A673 (cell line): Measurements from ENCODE around the gene STK17B. TPM values are rescaled to one million over a fixed set of nuclear protein-coding genes. Genes with fewer than 3 reads are reported as not detected.

ENCODE experiments used
- BruUV-seq: library from RNA; stranded (reverse); fragments of 400-500 nt; replicated peaks from 2 replicates; lab custom pipeline; 2021; lab: Mats Ljungman, UMichigan
- CTCF ChIA-PET: fragments of 300-600 bp; sonication (Branson Sonifier 250); formaldehyde crosslinking; loops from one replicate; lab custom pipeline; 2022; ENCODE audit warnings: antibody characterized with exemption; lab: Charles Lee
- POLR2A ChIA-PET: fragments of 300-600 bp; sonication (Branson Sonifier 250); formaldehyde crosslinking; loops from one replicate; lab custom pipeline; 2022; ENCODE audit warnings: antibody characterized with exemption; ENCODE audit not compliant: low non-redundant PET; lab: Charles Lee
- DNase-seq: peaks from one replicate; pipeline ENCODE4 v3.0.0-alpha.2; 2015; ENCODE audit warnings: low spot score
- H3K27ac ChIP-seq: fragments of 200-600 bp; sonication (generic); 2 replicates; pipeline ENCODE4 v1.5.1; 2016; ENCODE audit warnings: mixed run types, low read depth, mild to moderate bottlenecking, mixed read lengths, antibody characterized with exemption, low read length; ENCODE audit not compliant: poor library complexity, severe bottlenecking
- H3K27me3 ChIP-seq: fragments of 200-600 bp; sonication (generic); replicated peaks from 2 replicates; pipeline ENCODE4 v1.6.1; 2017; ENCODE audit warnings: mixed run types, low read depth, mild to moderate bottlenecking, mixed read lengths, antibody characterized with exemption, low read length; ENCODE audit not compliant: insufficient read depth, poor library complexity
- H3K36me3 ChIP-seq: fragments of 200-600 bp; sonication (generic); 2 replicates; pipeline ENCODE4 v1.6.1; 2016; ENCODE audit warnings: mixed run types, mild to moderate bottlenecking, mixed read lengths, antibody characterized with exemption, low read length; ENCODE audit not compliant: insufficient read depth, poor library complexity, severe bottlenecking
- H3K4me1 ChIP-seq: fragments of 200-600 bp; sonication (generic); 2 replicates; pipeline ENCODE4 v1.6.1; 2017; ENCODE audit warnings: mixed run types, mild to moderate bottlenecking, mixed read lengths, antibody characterized with exemption, low read length; ENCODE audit not compliant: insufficient read depth, poor library complexity, severe bottlenecking
- H3K4me3 ChIP-seq: fragments of 200-600 bp; sonication (generic); 2 replicates; pipeline ENCODE4 v1.5.1; 2016; ENCODE audit warnings: low read depth, mixed run types, mild to moderate bottlenecking, mixed read lengths, low read length; ENCODE audit not compliant: poor library complexity, severe bottlenecking
- H3K9me3 ChIP-seq: fragments of 200-600 bp; sonication (generic); 2 replicates; pipeline ENCODE4 v1.6.1; 2016; ENCODE audit warnings: mixed run types, low read depth, mild to moderate bottlenecking, mixed read lengths, antibody characterized with exemption, low read length; ENCODE audit not compliant: poor library complexity, severe bottlenecking
- CTCF ChIP-seq: fragments of 300-800, 200-600 bp; sonication (generic); conservative IDR thresholded peaks from 2 replicates; pipeline ENCODE4 v1.5.1; 2017; ENCODE audit warnings: low read depth, mild to moderate bottlenecking, antibody characterized with exemption, low read length, moderate library complexity, mixed read lengths
- EZH2 ChIP-seq: fragments of 200-600 bp; sonication (generic); IDR thresholded peaks from 2 replicates; pipeline ENCODE4 v1.6.1; 2017; ENCODE audit warnings: borderline replicate concordance, low read depth, mild to moderate bottlenecking, mixed read lengths, antibody characterized with exemption, low read length; ENCODE audit not compliant: poor library complexity, severe bottlenecking
- intact Hi-C: fragments of 100-400 bp; cut with micrococcal nuclease; formaldehyde crosslinking; loops from one replicate; pipeline ENCODE4 v1.10.0; 2022; ENCODE audit not compliant: unreplicated experiment
- total RNA-seq: library from RNA; stranded (reverse); gene quantifications from 2 replicates; pipeline ENCODE4 v1.2.3, GENCODE V29; 2021

Gene STK17B
- total RNA-seq, 1 experiment from 2014 or later, result 18.5 TPM

- no peak for DNase-seq
- Histone ChIP-seq H3K27me3 (no peaks in the 10 kb centered on the region), H3K27ac (no peak overlapping the region), H3K36me3 (peaks cover 17% of the 10 kb centered on the region), H3K9me3 (peaks cover 70% of the 10 kb centered on the region), H3K4me1 (no peaks in the 10 kb centered on the region), H3K4me3 (no peak overlapping the region)
- no TSS peak for BruUV-seq
- intact Hi-C loops, result no loop called here
- POLR2A ChIA-PET, result no interaction called here
- TF ChIP-seq EZH2 (no peak), CTCF (no peak)
- CTCF ChIA-PET, result no interaction called here
These were observed 41.1 kb downstream of the STK17B start for GRCh38 chr2:196130039-196130825.

- no peak for DNase-seq
- intact Hi-C loops, result no loop called here
- Histone ChIP-seq H3K4me3 (no peak overlapping the region), H3K36me3 (peaks cover 7% of the 10 kb centered on the region), H3K4me1 (no peaks in the 10 kb centered on the region), H3K27me3 (no peaks in the 10 kb centered on the region), H3K9me3 (peaks cover 60% of the 10 kb centered on the region), H3K27ac (no peak overlapping the region)
- CTCF ChIA-PET, result no interaction called here
- POLR2A ChIA-PET, result no interaction called here
- BruUV-seq, result no TSS peak
- no peak for TF ChIP-seq EZH2
- TF ChIP-seq CTCF, result no peak
These were observed 42.6 kb downstream of the STK17B start for GRCh38 chr2:196128749-196129148.

- Histone ChIP-seq H3K27me3 (no peaks in the 10 kb centered on the region), H3K36me3 (no peaks in the 10 kb centered on the region), H3K9me3 (peaks cover 31% of the 10 kb centered on the region), H3K27ac (no peak overlapping the region), H3K4me3 (no peak overlapping the region), H3K4me1 (no peaks in the 10 kb centered on the region)
- CTCF ChIA-PET, result no interaction called here
- intact Hi-C loops, result no loop called here
- BruUV-seq, result no TSS peak
- no peak for DNase-seq
- POLR2A ChIA-PET, result no interaction called here
- TF ChIP-seq EZH2, result no peak
- TF ChIP-seq CTCF, result no peak
These were observed 45.8 kb downstream of the STK17B start for GRCh38 chr2:196125596-196125995.
